ENCODE measurements around the gene SUPT20HL1.

SUPT20HL1 gene

DNA sequence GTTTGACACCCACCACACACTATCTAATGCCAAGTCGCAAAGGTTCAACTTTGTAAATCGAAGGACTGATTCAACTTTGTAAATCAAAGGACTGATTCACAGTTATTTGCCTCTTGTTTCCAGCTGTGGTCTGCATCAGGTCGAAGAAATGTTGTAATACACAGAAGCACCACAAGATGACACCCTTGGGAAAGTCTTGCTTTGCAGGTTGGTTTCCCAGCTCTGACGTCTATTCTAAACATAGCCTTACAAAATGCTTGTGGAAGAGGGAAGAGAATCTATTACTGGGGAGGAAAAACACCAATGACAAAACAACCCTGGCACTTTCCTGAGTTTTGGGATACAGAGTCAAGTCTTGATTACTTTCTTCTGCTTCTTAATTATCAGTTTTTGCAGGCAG lies 35.3 kb downstream of the SUPT20HL1 start:
- H3K9me3 ChIP-seq (ENCODE audit: insufficient read depth, low read length): no peaks in the 10 kb centered on the region
- peaks cover 9% of the 10 kb centered on the region; the same call in 1 of the 2 replicates for H3K27me3 ChIP-seq (ENCODE audit: low read depth, low read length)
- peak overlapping the region; percentile 34 for H3K4me3 ChIP-seq (ENCODE audit: low read length)
- peak overlapping the region; percentile 53 for H3K4me2 ChIP-seq (ENCODE audit: low read length)
- no peaks in the 10 kb centered on the region for H3K79me2 ChIP-seq (ENCODE audit: low read length)
- H2AFZ ChIP-seq (ENCODE audit: low read depth, low read length): no peak overlapping the region
- H3K36me3 ChIP-seq (replicated peaks; ENCODE audit: low read depth, low read length): no peaks in the 10 kb centered on the region
- no peaks in the 10 kb centered on the region for H4K20me1 ChIP-seq (ENCODE audit: insufficient read depth, low read length)
- peaks cover 23% of the 10 kb centered on the region for H3K4me1 ChIP-seq (ENCODE audit: low read length)
- H3K27ac ChIP-seq (ENCODE audit: low read length): no peak overlapping the region
- TF ChIP-seq, protein P1, sequence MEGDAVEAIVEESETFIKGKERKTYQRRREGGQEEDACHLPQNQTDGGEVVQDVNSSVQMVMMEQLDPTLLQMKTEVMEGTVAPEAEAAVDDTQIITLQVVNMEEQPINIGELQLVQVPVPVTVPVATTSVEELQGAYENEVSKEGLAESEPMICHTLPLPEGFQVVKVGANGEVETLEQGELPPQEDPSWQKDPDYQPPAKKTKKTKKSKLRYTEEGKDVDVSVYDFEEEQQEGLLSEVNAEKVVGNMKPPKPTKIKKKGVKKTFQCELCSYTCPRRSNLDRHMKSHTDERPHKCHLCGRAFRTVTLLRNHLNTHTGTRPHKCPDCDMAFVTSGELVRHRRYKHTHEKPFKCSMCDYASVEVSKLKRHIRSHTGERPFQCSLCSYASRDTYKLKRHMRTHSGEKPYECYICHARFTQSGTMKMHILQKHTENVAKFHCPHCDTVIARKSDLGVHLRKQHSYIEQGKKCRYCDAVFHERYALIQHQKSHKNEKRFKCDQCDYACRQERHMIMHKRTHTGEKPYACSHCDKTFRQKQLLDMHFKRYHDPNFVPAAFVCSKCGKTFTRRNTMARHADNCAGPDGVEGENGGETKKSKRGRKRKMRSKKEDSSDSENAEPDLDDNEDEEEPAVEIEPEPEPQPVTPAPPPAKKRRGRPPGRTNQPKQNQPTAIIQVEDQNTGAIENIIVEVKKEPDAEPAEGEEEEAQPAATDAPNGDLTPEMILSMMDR (IDR thresholded peaks at IDR 0.05; ENCODE audit: low read depth, low read length): peak; percentile 82
- TF ChIP-seq EZH2phosphoT487 (IDR thresholded peaks at IDR 0.05; ENCODE audit: low read depth): no peak
- H3K9ac ChIP-seq (ENCODE audit: low read length): no peak overlapping the region

DNA sequence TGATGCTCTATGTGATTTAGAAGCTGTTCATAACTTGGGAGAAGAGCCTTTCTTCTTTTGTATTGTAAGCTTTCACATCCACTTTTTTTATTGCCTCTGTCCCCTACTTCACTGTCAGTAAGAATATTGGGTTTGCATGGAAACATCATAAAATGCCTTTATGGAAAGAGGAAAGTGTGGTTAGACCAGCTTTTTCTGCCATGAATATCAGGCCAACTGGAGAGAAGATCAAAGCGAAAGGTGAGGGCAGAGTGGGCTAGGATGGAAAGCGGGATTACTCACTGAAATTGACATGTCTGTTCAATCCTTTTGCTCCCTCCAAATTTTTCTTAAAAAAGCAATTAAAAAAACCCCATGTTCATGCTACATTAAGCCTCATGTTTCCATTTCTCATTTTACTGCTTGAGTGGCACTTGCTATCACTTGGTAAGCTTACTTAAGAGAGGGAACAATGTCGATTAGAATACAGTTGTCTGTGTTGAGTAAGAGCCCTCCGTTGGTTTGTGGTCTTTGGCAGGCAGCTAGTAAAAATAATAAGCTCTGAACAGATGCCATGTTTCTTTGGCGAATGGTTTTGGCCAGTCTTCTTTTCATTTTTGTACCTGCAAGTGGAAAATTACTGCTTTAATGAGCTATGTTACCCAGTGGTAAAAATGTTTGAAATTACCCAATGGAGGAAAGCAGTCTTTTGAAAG lies 35.9 kb downstream of the SUPT20HL1 start:
- no peaks in the 10 kb centered on the region for H4K20me1 ChIP-seq (ENCODE audit: insufficient read depth, low read length)
- no peaks in the 10 kb centered on the region for H3K79me2 ChIP-seq (ENCODE audit: low read length)
- H3K27me3 ChIP-seq (ENCODE audit: low read depth, low read length): peaks cover 9% of the 10 kb centered on the region; the same call in 1 of the 2 replicates
- no peak overlapping the region for H2AFZ ChIP-seq (ENCODE audit: low read depth, low read length)
- no peak overlapping the region for H3K27ac ChIP-seq (ENCODE audit: low read length)
- TF ChIP-seq, protein P1 (IDR thresholded peaks at IDR 0.05; ENCODE audit: low read depth, low read length): no peak
- no peak for TF ChIP-seq EZH2phosphoT487 (IDR thresholded peaks at IDR 0.05; ENCODE audit: low read depth)
- no peaks in the 10 kb centered on the region for H3K9me3 ChIP-seq (ENCODE audit: insufficient read depth, low read length)
- peak overlapping the region; percentile 53 for H3K4me2 ChIP-seq (ENCODE audit: low read length)
- H3K4me3 ChIP-seq (ENCODE audit: low read length): no peak overlapping the region
- no peak overlapping the region for H3K9ac ChIP-seq (ENCODE audit: low read length)
- no peaks in the 10 kb centered on the region for H3K36me3 ChIP-seq (replicated peaks; ENCODE audit: low read depth, low read length)
- peaks cover 23% of the 10 kb centered on the region for H3K4me1 ChIP-seq (ENCODE audit: low read length)

DNA sequence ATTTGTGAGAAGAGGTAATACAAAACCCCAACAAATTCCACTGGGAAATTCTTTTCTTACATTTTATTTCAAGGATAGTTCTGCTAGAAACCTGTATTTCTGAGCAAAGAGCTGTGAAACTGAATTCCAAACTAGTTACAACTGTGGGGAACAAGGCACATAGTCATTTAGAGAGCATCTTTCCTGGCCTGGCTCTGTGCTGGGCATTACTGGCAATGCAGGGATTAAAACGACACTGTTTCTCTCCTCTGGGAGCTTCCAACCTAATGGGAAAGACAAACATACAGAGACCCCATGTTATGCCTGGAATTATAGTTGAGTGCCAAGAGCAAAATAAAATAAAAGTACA lies 36.5 kb downstream of the SUPT20HL1 start:
- Histone ChIP-seq H3K4me1 (ENCODE audit: low read length) (peaks cover 23% of the 10 kb centered on the region), H3K27me3 (ENCODE audit: low read depth, low read length) (0 out of 2 replicates have a peak, but pooled peaks cover 5% of the 10 kb centered on the region), H3K4me3 (ENCODE audit: low read length) (no peak overlapping the region), H3K9me3 (ENCODE audit: insufficient read depth, low read length) (no peaks in the 10 kb centered on the region), H3K4me2 (ENCODE audit: low read length) (no peak overlapping the region), H3K36me3 (replicated peaks; ENCODE audit: low read depth, low read length) (no peaks in the 10 kb centered on the region), H3K79me2 (ENCODE audit: low read length) (no peaks in the 10 kb centered on the region), H3K27ac (ENCODE audit: low read length) (no peak overlapping the region), H3K9ac (ENCODE audit: low read length) (no peak overlapping the region), H4K20me1 (ENCODE audit: insufficient read depth, low read length) (no peaks in the 10 kb centered on the region), H2AFZ (ENCODE audit: low read depth, low read length) (no peak overlapping the region)
- no peak for TF ChIP-seq EZH2phosphoT487 (IDR thresholded peaks at IDR 0.05; ENCODE audit: low read depth)
- TF ChIP-seq, protein P1 (IDR thresholded peaks at IDR 0.05; ENCODE audit: low read depth, low read length): no peak

DNA sequence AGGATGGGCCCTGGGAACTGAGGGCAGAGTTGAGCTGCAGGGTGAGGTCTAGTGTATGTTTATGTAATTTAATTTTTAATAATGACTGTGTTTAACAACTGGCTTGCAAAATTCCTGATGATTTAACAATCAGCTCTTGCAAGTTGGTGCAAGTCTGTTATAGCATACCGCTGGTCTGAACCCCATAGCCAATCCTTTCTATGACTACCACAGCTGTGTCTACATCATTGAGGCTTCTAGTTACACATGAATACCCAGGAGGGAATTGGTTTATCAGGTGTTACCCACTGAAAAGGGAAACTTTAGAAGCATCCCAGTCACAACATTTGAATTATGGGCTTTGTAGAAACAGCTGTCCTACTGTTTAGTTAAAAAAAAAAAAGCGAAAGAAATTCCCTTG lies 38.3 kb downstream of the SUPT20HL1 start:
- TF ChIP-seq EZH2phosphoT487 (IDR thresholded peaks at IDR 0.05; ENCODE audit: low read depth): no peak
- TF ChIP-seq, protein P1 (IDR thresholded peaks at IDR 0.05; ENCODE audit: low read depth, low read length): no peak
- H3K27ac ChIP-seq (ENCODE audit: low read length): no peak overlapping the region

More for the DNA sequence above, 38.3 kb downstream of the SUPT20HL1 start:
- H3K9me3 ChIP-seq (ENCODE audit: insufficient read depth, low read length): no peaks in the 10 kb centered on the region
- 0 out of 2 replicates have a peak, but pooled peaks cover 5% of the 10 kb centered on the region for H3K27me3 ChIP-seq (ENCODE audit: low read depth, low read length)
- no peak overlapping the region for H2AFZ ChIP-seq (ENCODE audit: low read depth, low read length)
- H3K4me1 ChIP-seq (ENCODE audit: low read length): peaks cover 23% of the 10 kb centered on the region
- no peak overlapping the region for H3K4me3 ChIP-seq (ENCODE audit: low read length)
- H3K79me2 ChIP-seq (ENCODE audit: low read length): no peaks in the 10 kb centered on the region
- H4K20me1 ChIP-seq (ENCODE audit: insufficient read depth, low read length): no peaks in the 10 kb centered on the region
- no peaks in the 10 kb centered on the region for H3K36me3 ChIP-seq (replicated peaks; ENCODE audit: low read depth, low read length)
- H3K4me2 ChIP-seq (ENCODE audit: low read length): no peak overlapping the region
- no peak overlapping the region for H3K9ac ChIP-seq (ENCODE audit: low read length)
